Measurements from ENCODE around the gene LMX1A.

- TF ChIP-seq, protein P1, sequence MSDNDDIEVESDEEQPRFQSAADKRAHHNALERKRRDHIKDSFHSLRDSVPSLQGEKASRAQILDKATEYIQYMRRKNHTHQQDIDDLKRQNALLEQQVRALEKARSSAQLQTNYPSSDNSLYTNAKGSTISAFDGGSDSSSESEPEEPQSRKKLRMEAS (CRISPR knock-in tag; IDR thresholded peaks at IDR 0.05): no peak
- TF ChIP-seq ELF4 (CRISPR knock-in tag; IDR thresholded peaks at IDR 0.05; ENCODE audit: low read depth): no peak
- no peak for TF ChIP-seq NFYB (CRISPR knock-in tag; conservative IDR thresholded peaks at IDR 0.05; ENCODE audit: low read depth)
- TF ChIP-seq SP1 (CRISPR knock-in tag; conservative IDR thresholded peaks at IDR 0.05): no peak
- TF ChIP-seq CTCF (IDR thresholded peaks at IDR 0.05): no peak
- no peak for TF ChIP-seq ZNF121 (CRISPR knock-in tag; IDR thresholded peaks at IDR 0.05)
- TF ChIP-seq NR3C1 (CRISPR knock-in tag; conservative IDR thresholded peaks at IDR 0.05; ENCODE audit: low read depth): no peak
- no peak for TF ChIP-seq FOXP4 (CRISPR knock-in tag; IDR thresholded peaks at IDR 0.05)
- TF ChIP-seq TP53 (CRISPR knock-in tag; IDR thresholded peaks at IDR 0.05): no peak
- no peak for TF ChIP-seq CBFB (CRISPR knock-in tag; IDR thresholded peaks at IDR 0.05; ENCODE audit: low read depth)
Observed at GRCh38 chr1:165189913-165190312, 166.6 kb downstream of the LMX1A start.

All from WTC11 (cell line).